ENCODE measurements around the gene R3HDM2.

The R3HDM2 gene

DNA sequence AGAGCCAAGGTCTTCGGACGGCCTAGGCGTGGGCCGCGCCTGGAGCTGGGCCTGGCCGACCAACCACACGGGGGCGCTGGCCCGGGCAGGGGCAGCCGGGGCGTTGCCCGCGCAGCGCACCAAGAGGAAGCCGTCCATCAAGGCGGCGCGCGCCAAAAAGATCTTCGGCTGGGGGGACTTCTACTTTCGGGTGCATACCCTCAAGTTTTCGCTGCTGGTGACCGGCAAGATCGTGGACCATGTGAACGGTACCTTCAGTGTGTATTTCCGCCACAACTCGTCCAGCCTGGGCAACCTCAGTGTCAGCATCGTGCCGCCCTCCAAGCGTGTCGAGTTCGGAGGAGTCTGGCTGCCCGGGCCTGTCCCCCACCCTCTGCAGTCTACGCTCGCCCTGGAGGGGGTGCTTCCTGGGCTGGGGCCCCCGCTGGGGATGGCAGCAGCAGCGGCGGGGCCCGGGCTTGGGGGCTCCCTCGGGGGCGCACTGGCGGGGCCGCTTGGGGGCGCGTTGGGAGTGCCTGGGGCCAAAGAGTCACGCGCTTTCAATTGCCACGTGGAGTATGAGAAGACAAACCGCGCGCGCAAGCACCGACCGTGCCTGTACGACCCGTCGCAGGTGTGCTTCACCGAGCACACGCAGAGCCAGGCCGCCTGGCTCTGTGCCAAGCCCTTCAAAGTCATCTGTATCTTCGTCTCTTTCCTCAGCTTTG, 205.7 kb downstream of the R3HDM2 start:
- peak; percentile 55 for DNase-seq

GRCh38 chr12:57224278-57224972, 206.4 kb downstream of the R3HDM2 start:
- no peak for DNase-seq

DNA sequence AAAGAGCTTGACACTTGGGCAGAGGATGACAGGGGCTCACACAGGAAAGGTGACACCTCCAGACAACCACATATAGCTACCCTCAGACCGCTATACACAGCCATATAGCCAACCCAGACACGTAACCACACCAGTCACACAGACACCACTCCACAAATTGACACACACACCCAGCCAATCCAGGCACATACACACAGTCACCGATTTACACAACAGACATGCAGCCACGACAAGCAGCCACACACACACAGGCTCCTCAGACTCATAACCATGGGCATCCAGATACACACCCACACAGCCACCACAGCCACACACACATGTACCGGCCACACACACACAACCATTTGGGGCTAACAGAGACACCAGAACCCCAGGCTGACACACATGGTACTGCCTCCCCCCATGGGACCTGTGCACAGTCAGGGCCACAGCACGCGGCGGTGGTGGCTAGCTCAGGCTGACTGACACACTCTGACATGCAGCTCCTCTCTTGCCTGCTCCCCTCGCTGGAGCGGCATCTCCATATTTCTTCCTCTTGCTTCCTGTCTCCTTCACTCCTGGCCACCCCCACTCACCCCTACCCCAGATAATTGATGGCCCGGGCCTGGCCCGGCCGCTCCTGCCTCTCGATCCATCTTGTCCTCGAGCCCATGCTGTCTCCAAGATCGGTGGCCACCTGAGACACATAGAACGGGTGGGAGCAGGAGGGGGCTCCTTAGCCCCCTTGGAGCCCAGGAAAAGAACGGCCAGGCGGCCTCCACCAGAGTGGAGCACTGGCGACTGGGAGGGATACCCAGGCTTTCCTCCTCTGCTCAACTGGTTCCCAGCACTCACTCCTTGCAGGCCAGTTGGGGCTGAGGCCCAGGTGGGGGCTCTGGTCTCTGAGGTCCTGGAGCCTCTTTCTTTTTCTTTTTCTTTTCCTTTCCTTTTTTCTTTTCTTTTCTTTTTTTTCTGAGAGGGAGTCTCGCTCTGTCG, 207.4 kb downstream of the R3HDM2 start:
- no peak for DNase-seq

DNA sequence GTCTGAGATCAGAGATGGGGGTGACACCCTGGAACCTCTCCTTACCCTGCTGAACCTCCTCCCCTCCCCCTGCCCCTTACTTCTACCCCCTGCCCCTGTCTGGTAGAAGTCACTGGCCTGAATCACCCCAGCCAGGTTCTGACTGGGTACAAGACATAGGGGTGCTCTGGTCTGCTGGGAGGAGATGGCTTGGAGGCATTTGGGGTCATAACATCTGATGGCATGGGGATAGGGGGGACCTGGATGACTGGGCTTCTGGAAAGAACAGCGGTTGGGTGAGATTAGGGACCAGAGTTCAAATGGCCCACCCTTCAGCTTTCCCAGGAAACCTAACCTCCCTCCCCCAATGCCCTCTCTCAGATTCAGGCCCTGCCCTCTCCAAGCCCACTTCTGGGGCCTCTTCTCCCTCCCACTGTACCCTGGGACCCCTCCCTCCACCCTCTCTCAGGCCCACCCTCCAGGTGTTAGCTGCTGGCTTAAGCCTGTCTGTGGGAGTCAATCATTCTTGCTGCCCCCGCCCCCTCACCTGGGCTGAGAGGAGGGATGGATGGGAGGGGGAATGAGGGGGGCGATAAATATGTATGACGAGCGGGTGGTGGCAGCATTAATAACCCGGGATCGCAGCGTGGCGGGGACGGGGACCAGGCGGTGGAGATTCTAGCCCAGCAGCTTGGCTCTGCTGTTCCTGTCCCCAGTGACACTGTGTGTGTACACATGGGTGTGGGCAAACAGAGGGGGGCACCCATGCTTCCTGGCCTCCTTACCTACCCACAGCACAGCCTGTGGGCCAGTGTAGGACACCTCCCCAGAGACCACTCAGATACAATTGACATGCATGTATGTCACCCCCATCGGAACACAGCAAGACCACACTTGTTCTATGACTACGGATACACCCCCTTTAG, 208.3 kb downstream of the R3HDM2 start:
- no peak for DNase-seq

DNA sequence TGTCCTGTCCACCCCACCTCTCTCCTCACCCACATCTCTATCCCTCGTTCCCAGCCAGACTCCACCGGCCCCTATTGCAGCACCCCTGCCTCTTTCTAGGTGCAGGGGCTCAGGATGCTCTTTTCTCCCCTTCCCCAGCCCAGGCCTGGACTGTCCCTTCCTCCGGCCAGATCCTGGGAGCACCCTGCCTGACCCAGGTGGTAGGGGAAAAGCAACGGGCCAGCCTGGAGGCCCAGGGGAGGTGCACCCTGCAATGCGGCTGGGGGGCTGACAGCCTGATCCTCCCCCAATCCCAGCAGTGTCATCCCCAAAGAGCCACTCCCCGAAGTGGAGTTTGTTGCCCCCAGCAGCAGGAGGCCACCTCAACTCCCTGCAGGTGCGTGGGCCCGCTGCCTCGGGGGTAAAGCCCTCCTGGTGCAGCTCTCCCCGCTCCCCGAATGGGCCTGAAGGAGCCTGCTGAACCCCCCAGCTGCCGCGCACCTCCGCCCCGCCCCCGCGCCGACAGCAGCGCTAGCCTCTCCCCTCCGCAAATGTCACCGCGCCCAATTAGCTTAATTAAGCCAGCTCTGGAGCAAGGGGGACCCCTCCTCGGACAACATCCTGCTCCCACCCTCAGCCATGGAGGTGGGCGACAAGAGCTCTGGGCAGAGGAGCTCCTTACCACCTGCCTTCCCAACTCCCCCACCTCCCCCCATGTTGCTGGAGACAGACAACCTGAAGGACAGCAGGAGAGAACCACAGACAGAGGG, 209.5 kb downstream of the R3HDM2 start:
- no peak for DNase-seq

- DNase-seq: no peak
Measured at GRCh38 chr12:57220770-57221168, 210.1 kb downstream of the R3HDM2 start.

- no peak for DNase-seq
Measured at GRCh38 chr12:57219993-57220754, 210.7 kb downstream of the R3HDM2 start.

GRCh38 chr12:57219205-57219992, 211.4 kb downstream of the R3HDM2 start:
- no peak for DNase-seq

GRCh38 chr12:57218030-57218853, 212.6 kb downstream of the R3HDM2 start:
- no peak for DNase-seq

GRCh38 chr12:57216921-57217879, 213.6 kb downstream of the R3HDM2 start:
- DNase-seq: no peak

DNA sequence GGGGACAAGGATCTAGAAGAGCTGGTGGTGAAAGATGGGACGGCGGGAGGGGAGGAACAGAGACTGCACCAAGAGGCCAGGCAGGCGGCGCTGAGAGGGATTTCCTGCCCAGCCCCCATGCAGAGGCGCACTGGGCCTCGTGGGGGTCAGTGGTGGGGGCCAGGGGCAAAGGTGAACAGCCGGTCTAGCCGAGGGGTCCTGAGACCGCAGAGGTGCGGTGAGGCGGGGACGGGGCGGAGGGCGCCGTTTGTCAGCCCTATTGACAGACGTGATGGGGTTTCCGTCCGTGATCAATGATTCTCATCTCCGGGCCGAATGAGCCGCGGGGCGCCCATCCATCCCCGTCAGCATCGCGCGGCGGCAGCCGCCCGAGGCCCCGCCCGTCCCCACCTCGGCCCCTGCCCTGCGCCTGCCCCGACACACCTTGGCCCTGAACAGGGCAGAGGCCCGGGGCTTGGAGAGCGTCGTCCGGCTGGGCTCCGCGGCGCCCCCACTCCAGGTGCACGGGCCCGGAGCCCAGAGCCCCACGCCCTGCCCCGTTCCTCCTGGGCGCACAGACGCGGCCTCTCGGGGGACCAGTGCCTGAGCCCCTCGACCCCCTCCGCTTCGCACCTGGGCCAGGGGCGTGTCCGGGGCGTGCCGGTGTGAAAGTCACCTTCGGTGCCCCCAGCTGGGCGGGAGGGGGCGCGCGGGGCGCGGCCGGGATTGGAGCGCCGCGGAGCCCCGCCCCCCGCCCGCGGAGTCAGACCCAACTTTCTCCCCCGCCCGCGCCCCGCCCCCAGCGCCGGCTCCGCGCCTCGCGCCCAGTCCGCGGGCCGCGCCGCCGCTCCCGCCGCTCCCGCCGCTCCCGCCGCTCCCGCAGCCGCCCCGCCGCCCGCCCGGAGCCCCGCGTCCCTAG, 214.6 kb downstream of the R3HDM2 start, which contains the start of gene NXPH4:
Gene NXPH4 (plus strand): TSS at position 781 of the 898 bp plus-strand sequence. CDS start 176 bp downstream, outside the sequence.
- peak; percentile 69 for DNase-seq

DNA sequence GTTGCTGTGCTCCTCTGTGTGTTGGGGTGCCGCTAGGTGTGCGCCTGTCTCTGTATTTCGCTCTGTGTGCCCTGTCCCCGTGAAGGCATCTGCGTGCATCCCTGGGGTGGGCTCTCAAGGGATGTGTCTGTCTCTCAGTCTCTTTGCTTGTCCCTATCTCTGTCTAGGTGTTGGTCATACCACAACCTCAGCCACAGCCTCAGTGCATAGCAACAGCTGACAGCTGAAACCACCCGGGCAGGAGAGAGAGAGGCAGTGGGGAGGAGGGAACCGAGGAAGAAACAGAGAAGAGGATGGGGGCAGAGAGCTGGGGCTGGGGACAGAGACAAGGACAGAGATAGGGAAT, 215.2 kb downstream of the R3HDM2 start:
- no peak for DNase-seq

GRCh38 chr12:57215065-57215464, 215.8 kb downstream of the R3HDM2 start:
- no peak for DNase-seq

DNA sequence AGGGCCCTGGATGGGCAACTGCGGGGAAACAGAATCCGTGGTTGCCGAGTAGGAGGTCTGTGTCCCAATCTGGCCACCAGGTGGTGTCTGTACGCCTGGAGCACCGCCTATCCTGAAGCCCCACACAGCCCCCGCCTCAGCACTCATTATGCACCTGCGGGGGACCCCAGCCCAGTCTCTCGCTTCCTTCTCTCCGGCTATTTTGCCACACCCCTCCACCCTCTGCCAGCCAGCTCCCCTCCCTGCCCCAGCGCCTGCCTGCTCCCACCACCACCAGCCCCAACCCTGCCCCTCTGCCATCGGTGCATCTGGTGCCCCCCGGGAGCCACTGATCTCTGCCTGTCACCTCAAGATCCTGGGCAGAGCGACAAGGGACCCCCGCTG, 216.5 kb downstream of the R3HDM2 start:
- peak; percentile 66 for DNase-seq

GRCh38 chr12:57213763-57214397, 217.0 kb downstream of the R3HDM2 start:
- DNase-seq: no peak
